HG03095 (cell line): ENCODE results near the gene MYL5.
A peak's percentile ranks its signal among the peaks of the same experiment; 100 is the strongest.
"Not testable (repeated sequence)": the region's sequence is repeated elsewhere in the genome, so short reads cannot be mapped to it uniquely, and the experiment has no call there.

ENCODE experiments used
- ATAC-seq: cut with Tn5 transposase; IDR thresholded peaks from one replicate; pipeline ENCODE4 v1.9.1; 2021; ENCODE audit warnings: moderate library complexity; ENCODE audit not compliant: unreplicated experiment

The MYL5 gene, protein sequence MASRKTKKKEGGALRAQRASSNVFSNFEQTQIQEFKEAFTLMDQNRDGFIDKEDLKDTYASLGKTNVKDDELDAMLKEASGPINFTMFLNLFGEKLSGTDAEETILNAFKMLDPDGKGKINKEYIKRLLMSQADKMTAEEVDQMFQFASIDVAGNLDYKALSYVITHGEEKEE

DNA sequence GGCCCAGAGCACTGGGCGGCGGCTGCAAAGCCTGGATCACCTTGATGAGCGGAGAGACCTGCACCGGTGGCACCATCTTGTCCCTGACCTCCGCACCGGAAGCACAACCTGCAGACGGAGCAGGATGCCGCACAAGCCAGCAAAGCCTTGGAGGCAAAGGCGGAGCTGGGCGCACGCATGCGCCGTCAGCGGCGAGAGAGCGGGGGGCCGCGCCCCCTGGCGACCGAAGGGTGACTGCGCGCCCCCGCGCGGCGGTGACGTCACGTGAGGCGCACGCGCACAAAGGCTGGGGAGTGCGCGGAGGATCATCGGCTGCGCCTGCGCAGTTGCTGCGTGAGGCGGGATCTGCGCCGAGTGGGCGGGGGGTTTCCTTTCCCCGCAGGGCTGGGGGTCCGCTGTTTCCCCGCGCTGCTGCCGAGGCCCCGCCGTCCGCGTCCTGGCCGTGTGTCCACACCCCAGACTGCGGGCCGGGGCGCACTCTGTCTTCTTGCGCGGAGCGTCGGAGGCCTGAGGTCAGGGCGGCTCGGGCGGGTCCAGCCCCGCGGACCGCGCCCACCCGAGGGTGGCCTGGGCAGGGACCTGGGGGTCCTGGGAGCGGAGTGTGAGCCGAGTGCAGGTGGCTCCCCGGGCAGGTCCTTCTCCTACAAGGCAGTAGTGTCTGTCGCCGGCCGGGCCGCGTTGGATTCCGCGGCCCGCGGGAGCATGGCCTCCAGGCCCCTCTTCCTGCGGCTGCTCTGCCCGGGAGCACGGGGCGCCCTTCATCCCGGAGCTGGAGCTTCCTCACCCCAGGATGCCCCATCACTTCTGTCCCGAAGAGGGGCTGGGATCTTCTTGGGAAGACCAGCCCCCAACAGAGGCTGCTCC lies at the start of gene MYL5, which contains the start of gene ATP5ME:
MYL5 (plus strand) TSS at position 371 of the 864 bp plus-strand sequence. CDS start 3,485 bp downstream, outside the sequence.
ATP5ME (minus strand) TSS at position 105 of the 864 bp plus-strand sequence; CDS start at position 76, 29 bp downstream.
- peak; percentile 64 for ATAC-seq

DNA sequence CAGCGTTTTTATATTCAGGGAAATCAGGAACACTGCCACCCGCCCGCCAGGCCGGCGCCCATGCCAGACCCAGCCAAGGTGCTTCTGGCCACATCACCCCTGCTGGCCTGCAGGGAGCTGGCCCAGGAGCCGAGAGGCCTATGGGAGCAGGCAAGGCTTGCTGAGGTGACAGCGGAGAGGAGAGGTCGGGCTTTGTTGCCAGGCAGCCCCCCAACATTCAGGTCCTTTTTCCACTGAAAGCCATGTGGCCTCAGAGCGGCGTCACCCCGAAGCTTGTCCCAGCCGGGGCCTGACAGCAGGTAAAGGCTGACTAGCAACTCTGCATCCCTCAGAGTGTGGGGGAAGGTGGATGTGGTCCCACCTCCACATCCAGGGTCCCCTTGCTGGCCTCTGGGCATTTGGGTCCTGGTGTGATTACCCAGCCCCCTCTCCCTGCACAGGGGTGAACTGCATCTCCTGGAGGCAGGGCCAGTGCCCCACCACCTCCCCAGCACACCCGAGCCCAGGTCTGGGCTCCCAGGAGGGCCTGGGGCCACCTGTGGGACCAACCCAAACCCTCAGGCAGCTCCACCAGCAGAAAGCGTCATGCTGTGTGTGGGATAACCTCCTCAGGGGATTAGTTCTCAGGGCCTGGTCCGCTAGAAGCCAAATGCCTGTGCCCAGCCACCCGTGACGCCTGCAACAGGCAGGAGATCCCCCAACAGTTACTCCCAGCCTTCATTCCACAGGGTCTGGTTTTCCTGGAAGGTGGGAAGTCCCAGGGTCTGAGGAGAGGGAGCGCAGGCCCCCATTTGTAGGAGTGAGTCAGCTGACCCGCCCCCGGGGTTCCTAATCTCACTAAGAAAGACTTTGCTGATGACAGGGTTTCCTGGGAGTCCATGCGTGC lies 49.4 kb upstream of the MYL5 start, which contains the start of gene PDE6B:
PDE6B (plus strand) TSS at position 869 of the 886 bp plus-strand sequence. CDS start 54 bp downstream, outside the sequence.
- no peak for ATAC-seq

DNA sequence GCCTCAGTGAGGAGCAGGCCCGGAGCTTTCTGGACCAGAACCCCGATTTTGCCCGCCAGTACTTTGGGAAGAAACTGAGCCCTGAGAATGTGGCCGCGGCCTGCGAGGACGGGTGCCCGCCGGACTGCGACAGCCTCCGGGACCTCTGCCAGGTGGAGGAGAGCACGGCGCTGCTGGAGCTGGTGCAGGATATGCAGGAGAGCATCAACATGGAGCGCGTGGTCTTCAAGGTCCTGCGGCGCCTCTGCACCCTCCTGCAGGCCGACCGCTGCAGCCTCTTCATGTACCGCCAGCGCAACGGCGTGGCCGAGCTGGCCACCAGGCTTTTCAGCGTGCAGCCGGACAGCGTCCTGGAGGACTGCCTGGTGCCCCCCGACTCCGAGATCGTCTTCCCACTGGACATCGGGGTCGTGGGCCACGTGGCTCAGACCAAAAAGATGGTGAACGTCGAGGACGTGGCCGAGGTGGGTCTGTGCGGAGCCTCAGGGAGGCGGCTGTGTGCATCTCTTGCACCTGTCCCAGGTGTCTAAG lies 48.6 kb upstream of the MYL5 start:
- ATAC-seq, result no peak

DNA sequence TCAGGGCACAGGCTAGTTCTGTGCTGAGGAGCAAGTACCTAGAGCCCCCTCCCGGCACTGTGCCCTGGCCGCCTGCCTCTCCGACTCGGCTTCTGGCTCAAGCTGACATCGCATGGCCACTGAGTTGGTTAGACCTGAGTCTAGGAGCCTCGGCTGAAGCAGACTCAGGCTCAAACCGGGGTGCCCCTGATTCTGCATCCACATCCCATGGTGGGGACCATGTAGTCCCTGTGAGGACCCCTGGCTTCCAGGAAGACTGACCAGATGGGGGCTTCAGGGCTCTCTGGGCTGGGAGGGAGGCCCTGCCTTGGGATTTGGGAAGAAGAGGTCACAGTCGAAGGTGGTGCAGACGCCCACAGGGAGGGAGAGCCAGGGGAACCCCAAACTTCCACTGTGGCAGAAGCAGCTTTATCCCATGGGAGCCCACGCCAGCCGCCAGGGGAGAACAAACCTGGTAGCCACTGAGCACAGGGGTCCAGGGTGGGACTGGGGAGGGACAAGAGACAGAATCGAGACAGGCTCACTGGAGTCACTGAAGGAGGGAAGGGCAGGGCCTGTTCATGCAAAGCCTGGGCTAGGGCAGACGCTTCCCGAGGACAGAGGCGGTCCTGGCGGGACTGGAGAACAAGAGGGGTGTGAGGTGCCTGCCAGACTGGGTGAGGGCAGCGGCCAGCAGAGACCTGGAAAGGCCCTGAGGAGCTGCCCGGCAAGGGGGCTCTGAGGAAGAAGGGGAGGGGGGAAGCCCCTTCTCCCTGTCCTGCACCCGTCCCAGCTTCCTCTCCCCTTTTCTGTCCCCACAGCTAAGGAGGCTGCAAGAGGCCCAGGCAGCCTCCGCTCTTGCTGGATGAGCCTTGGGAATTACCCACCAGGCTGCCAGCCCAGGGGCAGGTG lies 47.9 kb upstream of the MYL5 start:
- no peak for ATAC-seq

DNA sequence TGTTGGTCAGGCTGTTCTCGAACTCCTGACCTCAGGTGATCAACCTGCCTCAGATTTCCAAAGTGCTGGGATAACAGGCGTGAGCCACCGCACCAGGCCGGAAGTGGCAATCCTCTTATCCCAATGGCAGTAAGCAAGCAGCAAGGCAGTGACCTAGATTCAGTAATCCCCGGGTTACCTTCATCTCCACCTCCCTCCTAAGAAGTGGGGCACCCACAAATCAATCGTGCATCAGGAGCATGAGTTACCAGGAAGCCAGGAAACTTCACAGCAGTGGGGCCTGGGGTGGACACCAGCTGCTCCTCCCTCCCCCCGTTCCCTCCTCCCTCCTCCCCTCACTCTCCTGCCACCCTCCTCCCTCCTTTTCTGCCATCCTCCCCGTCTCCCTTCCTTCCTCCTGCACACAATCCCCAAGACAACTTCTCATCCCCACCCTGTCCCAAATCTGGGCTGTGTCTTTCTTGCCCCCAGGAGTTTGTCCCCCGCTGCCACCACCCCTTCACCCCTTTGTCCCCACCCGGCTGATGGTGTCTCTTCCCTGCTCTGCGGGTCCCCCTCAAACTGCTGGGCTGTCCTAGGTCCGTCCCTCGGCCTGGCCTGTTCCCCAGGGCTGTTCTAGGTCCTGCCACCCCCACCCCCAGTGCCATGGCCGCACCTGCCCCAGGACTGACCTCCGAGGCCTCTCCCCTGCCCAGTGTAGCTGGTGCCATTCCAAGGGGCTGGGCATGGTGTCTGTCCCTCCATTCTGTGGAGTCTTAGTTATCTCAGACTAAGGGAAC lies 46.8 kb upstream of the MYL5 start:
- no peak for ATAC-seq

DNA sequence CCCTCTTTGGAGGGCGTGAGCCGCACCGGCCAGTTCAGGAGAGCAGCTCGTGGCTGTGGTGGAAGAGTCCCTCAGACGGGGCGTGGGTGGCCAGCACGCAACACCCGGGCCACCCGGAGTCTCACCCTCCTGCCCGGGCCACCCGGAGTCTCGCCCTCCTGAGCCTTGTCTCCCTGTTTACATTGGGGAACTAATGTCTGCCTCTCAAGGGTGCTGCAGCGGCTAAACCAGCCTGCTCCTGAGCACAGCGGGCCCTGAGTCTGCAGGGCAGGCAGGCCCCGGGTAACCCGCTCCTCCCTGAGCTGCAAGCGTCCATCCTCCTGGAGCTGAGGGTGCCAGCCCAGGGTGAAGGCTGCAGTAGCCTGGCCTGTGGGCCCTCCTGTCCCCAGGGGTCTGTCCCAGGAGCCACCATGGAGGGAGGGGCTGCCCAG lies 46.0 kb upstream of the MYL5 start:
- no peak for ATAC-seq

DNA sequence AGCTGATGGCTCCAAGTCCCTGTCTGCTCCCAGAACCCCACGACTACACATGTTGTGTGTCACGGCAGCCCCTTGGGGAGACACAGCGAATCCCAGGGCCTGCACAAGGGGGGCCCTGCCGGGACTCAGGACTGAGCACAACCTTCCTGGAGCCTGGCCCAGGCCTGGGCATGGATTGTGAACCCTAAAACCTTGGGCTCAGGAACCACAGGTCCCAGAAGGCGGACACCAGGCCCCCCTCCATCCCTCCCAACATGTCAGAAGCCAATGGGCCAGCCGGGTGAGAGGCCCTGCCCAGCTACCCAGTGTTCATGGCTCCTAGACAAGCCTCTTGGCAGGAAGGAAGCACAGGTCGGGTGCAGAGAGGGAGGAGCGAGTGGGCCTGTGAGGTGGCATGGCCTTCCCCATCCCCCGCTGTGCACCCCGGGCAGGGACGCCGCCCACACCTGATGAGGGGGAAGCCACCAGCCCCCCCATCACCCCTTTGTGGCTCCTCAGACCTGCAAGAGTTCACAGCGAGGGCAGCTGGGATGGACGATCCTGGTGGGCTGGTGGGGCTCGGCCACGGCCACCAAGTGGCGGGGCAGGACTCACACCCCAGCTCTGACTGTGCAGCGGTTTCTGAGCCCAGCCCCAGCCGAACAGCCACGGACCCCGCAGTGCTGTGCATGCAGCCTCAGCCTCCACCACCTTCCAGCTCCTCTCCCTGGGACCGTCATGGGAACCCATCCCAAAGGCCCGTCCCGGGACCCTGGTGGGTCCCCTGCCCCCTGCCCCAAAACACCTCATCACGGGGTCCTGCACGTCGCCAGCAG lies 45.3 kb upstream of the MYL5 start:
- ATAC-seq, result no peak

DNA sequence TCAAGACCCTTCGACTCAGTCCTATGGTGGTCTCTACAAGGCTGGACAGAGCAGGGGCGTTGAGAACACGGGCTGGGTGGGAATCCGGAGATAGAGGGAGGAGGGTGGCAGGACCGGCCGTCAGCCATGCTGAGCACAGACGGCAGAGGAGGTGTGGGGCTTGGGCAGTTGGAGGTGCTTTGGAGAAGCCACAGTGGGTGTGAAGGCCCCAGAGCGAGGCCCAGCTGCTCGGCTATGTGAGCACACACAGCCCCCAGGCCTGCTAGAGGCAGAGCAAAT lies 44.8 kb upstream of the MYL5 start:
- no peak for ATAC-seq

DNA sequence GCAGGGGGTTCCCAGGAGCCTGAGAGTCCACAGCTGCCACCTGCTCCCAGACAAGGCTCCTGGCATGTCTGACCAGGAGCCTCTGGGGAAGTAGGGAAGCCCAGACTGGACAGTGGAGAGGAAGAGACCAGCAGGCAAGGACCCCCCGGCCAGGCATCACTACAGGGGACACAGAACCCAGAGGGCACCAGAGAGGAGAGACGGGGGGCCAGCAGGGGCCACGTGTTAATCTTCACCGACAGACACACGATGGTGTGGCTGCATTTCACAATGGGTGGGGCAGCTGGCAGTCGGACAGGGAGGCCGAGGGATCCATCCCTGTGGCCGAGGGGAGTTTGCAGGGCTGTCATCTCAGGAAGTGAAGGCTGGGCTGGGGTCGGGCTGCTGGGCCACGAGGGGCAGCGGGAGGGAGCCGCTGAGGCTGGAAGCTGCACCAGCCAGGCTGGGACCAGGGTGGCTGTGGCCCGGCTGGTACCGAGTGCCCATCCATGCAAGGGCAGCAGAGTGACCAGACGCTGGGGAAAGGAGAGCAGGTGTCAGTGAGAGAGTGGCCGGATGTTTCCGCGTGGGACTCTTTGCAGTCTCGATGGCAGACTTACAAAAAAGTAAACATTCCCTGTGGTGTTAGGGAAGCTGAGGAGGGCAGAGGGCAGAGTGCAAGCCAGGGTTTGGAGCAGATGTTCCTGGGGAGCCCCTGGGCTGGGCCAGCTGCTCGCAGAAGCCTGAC lies 44.3 kb upstream of the MYL5 start:
- no peak for ATAC-seq

DNA sequence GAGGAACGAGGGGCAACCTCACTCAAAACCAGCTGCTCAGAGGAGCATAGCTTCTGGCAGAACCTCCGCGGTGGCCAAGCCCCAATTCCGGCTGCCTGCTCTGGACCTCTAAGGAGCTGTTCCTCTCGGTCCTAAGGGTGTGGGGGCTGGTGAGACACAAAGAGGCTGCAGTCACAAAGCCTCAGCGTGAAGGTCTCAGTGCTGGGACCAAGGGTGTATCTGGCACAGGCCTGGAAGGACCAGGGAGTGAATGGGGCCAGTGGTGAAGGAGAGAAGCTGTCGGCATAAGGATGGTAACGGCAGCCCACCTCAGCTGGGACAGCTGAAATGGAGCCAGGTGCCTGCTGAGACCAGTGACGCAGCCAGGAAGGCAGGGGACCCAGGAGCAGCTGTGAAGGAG lies 43.7 kb upstream of the MYL5 start:
- no peak for ATAC-seq

DNA sequence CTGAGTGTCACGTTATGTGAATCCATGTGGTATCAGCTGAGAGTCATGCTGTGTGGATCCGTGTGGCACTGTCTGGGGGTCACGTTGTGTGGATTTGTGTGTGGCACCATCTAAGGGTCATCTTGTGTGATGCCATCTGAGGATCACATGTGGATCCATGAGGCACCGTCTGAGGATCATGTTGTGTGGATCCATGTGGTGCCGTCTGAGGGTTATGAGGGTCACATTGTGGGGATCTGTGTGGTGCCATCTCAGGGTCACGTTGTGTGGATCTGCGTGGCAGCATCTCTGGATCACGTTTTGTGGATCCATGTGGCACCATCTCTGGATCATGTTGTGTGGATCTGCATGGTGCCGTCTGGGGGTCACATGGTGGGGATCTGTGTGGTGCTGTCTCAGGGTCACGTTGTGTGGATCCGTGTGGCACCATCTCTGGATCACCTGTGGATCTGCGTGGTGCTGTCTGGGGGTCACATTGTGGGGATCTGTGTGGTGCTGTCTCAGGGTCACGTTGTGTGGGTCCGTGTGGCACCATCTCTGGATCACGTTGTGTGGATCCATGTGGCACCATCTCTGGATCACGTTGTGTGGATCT lies 42.0 kb upstream of the MYL5 start:
- no peak for ATAC-seq

DNA sequence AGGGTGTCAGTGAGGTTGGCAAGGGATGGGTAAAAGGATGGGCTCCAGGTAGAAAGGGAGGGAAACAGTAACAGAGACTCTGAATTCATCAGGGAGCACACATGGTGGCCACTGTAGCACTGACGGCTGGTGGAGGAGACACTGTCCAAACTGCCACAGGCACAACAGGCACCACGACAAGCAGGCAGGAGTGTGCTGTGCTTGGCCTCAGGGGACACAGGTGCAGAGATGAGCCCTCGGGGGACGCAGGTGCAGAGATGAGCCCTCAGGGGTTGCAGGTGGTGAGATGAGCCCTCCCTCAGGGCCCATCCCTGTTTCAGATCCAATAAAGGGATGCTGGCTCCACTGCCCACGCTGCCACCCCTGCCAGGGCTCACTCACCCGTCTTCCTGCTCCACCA lies 41.4 kb upstream of the MYL5 start:
- ATAC-seq, result no peak

DNA sequence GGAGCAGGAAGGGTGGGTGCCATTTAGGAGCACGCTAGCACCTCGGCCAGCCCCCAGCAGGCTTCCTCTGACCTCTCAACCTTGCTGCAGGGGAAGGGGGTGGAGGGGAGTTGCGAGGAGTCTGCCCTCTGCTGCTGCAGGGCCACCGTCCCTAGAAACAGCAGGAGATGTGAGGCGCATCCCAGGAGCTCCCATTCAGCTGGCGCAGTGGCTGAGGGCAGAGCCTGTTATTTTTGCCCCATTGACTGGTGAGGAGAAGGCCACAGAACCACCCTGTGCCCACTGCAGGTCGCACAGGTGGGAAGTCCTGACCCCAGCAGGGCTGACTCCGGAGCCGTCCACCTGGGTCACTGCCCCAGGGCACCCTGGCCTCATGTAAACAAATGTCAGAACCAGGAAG lies 40.9 kb upstream of the MYL5 start:
- no peak for ATAC-seq

DNA sequence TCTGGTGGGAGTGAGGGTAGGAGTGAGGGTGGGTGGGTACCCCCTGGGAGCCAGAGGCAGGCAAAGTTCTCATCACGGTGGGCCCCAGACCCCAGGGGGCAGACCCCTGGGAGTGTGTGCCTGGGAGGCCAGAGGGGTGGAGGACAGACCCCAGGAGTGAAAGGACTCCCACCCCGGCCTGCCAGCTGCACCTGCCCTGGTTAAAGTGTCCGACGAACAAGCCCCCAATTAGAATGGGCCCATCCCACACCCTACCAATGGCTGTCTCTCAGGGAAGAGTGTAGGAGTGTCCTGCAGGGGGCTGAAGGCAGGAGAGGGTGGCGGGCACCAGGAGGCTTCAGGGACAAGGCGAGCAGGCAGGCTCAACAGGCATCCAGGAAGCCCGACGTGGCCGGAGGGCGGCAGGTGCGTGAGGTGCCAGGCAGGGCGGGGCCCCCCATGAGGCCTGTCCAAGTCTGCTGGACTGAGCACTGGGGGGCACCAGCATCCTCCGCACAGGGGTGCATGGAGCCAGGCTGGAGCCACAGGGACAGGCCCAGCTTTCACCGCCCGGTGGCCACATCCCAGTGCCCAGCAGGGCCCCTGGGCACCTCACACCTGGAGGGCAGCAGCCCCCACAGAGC lies 40.3 kb upstream of the MYL5 start:
- ATAC-seq, result no peak

DNA sequence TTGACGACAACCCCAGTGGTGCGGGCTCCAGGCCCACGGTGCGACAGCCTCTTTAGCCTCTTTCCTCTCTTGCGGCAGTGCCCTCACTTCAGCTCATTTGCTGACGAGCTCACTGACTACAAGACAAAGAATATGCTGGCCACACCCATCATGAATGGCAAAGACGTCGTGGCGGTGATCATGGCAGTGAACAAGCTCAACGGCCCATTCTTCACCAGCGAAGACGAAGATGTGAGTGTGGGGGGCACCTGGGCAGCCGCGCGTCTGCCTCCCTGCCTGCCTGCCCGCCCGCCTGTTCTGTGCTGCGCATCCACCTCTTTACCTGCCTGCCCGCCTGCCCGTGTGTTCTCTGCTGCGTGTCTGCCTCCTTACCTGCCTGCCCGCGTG lies 39.8 kb upstream of the MYL5 start:
- no peak for ATAC-seq

DNA sequence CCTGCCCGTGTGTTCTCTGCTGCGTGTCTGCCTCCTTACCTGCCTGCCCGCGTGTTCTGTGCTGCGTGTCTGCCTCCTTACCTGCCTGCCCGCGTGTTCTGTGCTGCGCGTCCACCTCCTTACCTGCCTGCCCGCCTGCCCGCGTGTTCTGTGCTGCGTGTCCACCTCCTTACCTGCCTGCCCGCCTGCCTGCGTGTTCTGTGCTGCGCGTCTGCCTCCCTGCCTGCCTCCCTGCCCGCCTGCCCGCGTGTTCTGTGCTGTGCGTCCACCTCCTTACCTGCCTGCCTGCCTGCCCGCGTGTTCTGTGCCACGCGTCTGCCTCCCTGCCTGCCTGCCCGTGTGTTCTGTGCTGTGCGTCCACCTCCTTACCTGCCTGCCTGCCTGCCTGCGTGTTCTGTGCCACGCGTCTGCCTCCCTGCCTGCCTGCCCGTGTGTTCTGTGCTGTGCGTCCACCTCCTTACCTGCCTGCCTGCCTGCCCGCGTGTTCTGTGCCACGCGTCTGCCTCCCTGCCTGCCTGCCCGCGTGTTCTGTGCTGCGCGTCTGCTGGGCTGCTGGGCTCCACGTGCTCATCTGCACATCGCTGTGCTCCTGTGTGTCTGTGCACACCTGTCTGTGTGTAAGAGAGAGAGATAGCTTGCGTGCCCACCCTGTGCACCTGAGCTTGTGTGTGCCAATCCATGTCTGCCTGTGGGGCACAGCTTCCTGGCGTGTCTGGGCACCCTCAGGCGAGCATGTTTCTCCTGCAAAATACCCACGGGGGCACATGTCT lies 39.1 kb upstream of the MYL5 start:
- not testable (repeated sequence) for ATAC-seq
